Bronchial epithelial cell (primary cell): ENCODE data around the gene CYP4F11. TPM values are rescaled to one million over a fixed set of nuclear protein-coding genes. Genes with fewer than 3 reads are reported as not detected.
"Not testable (repeated sequence)": the region's sequence is repeated elsewhere in the genome, so short reads cannot be mapped to it uniquely, and the experiment has no call there.

Experiments
- DNase-seq: peaks from one replicate; pipeline ENCODE4 v3.0.0-alpha.2; 2010; ENCODE audit warnings: low read depth
- FAIRE-seq: peaks from 2 replicates; lab custom pipeline; 2011; peaks lifted over from hg19 to GRCh38; lab: Jason Lieb, UNC
- H3K27me3 ChIP-seq: 2 replicates; pipeline ENCODE4 v1.5.1; 2011; ENCODE audit warnings: low read length; ENCODE audit not compliant: control insufficient read depth, insufficient read depth
- H3K36me3 ChIP-seq: 2 replicates; pipeline ENCODE4 v1.5.1; 2011; ENCODE audit warnings: low read length; ENCODE audit not compliant: control insufficient read depth, insufficient read depth
- H3K4me3 ChIP-seq: 2 replicates; pipeline ENCODE4 v1.5.1; 2011; ENCODE audit warnings: mild to moderate bottlenecking, low read depth, low read length, control low read depth
- total RNA-seq: library from RNA; depleted of rRNA; stranded (reverse); fragments of >200 nt; gene quantifications from 2 replicates; pipeline ENCODE4 v1.2.1, GENCODE V29; 2014
- TF ChIP-seq, protein P1 (sequence below): IDR thresholded peaks from 2 replicates; pipeline ENCODE4 v1.5.1; 2011; ENCODE audit warnings: mild to moderate bottlenecking, moderate library complexity, low read length, control low read depth, inconsistent platforms; ENCODE audit not compliant: insufficient read depth, severe bottlenecking

Gene CYP4F11
- total RNA-seq, 1 donor from 2014 or later, result 0.79 TPM

DNA sequence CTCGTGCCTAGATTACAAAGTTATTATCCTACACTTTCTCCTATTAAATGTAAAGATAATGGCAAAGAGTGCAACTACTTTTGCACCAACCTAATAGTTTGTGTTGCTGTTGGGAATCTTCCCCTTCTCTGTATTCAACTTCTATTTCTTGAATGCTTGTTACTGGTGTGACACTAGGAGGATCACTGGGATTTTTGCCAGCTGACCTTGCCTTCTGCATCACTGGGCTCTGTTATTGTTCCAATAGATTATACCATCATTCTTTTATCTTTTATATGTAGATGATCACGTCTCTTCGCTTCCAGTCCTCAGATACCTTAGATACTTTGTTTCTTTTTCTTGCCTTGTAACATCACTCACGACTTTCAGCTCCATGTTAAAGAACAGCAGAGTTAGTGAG, 11.0 kb upstream of the CYP4F11 start:
- H3K27me3 ChIP-seq, result no peaks in the 10 kb centered on the region
- DNase-seq, result no peak
- TF ChIP-seq, protein P1, sequence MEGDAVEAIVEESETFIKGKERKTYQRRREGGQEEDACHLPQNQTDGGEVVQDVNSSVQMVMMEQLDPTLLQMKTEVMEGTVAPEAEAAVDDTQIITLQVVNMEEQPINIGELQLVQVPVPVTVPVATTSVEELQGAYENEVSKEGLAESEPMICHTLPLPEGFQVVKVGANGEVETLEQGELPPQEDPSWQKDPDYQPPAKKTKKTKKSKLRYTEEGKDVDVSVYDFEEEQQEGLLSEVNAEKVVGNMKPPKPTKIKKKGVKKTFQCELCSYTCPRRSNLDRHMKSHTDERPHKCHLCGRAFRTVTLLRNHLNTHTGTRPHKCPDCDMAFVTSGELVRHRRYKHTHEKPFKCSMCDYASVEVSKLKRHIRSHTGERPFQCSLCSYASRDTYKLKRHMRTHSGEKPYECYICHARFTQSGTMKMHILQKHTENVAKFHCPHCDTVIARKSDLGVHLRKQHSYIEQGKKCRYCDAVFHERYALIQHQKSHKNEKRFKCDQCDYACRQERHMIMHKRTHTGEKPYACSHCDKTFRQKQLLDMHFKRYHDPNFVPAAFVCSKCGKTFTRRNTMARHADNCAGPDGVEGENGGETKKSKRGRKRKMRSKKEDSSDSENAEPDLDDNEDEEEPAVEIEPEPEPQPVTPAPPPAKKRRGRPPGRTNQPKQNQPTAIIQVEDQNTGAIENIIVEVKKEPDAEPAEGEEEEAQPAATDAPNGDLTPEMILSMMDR, result no peak
- no peaks in the 10 kb centered on the region for H3K36me3 ChIP-seq
- FAIRE-seq, result no peak
- H3K4me3 ChIP-seq, result no peak overlapping the region

DNA sequence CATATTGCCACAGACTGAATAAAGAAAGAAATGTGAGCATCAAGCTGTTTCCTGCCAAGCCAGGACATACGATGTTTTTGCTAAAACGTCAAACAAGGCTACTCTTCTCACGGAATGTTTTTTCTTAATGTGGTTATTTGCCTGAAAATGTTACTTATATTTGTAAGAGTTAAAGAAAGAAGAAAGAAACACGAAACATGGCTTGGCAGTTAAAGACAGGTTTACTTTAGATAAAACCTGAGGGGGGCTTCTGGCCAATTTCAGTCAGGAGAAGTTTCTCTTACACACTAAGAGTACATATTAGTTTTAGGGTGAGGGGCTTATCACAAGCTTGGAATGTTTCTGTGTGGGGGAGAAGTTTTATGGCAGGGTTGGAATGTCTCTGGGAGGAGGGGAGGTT, 10.1 kb upstream of the CYP4F11 start:
- no peak for DNase-seq
- Histone ChIP-seq H3K27me3 (no peaks in the 10 kb centered on the region), H3K4me3 (no peak overlapping the region), H3K36me3 (no peaks in the 10 kb centered on the region)
- FAIRE-seq, result no peak
- TF ChIP-seq, protein P1, result no peak

DNA sequence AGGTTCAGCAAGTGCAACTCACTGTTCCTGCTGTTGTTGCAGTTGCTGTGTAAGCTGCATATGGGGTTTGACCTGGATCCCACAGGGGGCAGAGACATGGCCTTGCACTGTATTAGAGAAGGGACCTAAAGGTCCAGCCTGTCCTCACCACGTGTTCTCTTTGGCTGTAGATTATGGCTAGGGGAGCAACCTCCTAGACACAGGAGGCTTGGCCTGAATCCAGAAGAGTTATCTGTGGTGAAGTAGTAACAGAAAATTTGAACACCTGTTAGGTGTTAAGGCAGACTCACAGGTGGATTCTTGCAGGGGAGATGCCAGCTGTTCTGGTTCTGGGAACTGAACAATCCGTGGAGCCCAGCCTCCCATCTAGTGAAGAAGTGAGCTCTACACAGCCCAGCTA, 3.4 kb upstream of the CYP4F11 start:
- no peaks in the 10 kb centered on the region for H3K36me3 ChIP-seq
- DNase-seq (no peak), FAIRE-seq (no peak)
- H3K4me3 ChIP-seq, result no peak overlapping the region
- no peaks in the 10 kb centered on the region for H3K27me3 ChIP-seq
- TF ChIP-seq, protein P1, result no peak

DNA sequence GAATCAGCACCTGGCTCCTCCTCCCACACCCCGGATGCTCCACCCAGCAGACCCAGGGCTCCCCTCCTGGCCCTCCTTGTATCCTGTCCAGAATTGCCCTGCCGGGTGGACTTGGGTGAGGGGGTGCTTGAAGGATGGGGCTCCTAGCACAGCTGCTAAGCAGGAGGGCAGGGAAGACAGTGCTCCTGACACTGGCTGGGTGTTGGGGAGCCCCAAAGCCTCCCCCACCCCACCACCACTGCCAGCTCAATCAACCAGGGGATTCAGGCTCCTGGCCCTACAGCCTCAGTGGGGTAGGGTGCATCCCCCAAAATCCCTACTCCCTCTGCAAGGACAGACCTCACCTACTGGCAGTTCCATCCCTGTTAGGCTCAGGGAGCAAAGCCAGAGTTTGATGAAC, 2.6 kb upstream of the CYP4F11 start:
- Histone ChIP-seq H3K36me3 (no peaks in the 10 kb centered on the region), H3K27me3 (no peaks in the 10 kb centered on the region), H3K4me3 (no peak overlapping the region)
- DNase-seq (no peak), FAIRE-seq (no peak)
- TF ChIP-seq, protein P1, result no peak

DNA sequence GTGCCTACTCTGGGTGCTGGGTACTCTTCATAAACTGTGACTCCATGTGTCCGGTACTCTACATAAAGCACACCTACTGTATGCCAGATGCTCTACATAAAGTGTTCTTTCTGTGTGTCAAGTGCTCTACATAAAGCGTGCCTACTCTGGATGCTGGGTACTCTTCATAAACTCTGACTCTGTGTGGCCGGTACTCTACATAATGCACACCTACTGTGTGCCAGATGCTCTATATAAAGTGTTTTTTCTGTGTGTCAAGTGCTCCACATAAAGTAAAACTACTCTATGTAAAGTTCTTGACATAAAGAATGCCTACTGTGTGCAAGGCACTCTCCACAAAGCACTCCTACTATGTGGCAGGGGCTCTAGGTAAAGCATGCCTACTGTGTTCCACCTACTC, 1.8 kb upstream of the CYP4F11 start:
- H3K4me3 ChIP-seq, result no peak overlapping the region
- DNase-seq (no peak), FAIRE-seq (no peak)
- H3K36me3 ChIP-seq, result peaks cover under 1% of the 10 kb centered on the region
- TF ChIP-seq, protein P1, result no peak
- no peaks in the 10 kb centered on the region for H3K27me3 ChIP-seq

DNA sequence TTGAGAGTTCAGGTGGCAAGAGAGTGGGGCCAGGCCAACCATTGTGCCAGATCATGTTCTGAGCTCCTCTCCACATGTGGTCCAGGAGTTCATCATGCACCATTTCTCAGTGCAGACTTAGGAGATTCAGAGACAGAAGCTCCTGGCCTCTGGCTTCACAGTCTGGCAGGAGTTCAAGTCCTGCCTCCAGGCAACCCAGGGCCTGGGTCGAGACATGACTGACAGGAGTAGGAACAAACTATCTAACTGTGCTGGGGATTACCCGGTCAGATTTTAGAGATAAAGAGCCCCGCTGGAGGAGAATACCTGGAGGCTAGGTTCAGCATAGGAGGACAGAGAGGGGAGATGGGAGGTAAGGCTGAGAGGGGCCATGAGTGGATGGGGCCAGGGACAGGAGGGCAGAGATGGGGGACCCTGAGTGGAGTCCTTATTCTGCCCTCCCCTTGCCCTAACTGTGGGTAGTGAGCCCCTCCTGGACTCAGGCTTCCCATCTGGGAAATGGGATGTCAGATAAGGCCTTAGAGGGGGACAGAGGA, 906 bp upstream of the CYP4F11 start:
- no peak for DNase-seq
- no peak overlapping the region for H3K4me3 ChIP-seq
- no peaks in the 10 kb centered on the region for H3K27me3 ChIP-seq
- H3K36me3 ChIP-seq, result peaks cover 1% of the 10 kb centered on the region
- FAIRE-seq, result no peak
- TF ChIP-seq, protein P1, result no peak

DNA sequence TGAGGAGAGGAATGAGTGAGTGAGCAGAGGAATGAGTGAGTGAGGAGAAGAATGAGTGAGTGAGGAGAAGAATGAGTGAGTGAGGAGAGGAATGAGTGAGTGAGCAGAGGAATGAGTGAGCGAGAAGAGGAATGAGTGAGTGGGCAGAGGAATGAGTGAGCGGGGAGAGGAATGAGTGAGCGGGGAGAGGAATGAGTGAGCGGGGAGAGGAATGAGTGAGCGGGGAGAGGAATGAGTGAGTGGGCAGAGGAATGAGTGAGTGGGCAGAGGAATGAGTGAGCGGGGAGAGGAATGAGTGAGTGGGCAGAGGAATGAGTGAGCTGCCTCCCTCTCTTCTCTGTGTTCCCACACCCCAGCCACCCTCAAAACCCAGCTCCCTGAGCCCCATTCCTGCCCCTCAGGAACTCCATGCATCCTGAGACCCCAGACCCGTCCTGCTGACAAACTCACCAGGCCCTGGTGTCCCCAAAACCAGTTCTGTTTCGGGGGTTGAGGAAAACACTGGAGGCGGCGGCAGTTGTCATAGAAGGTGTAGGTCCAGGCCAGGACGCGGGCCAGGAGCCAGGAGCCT, 483 bp downstream of the CYP4F11 start:
- DNase-seq, H3K27me3 ChIP-seq, H3K36me3 ChIP-seq: not testable (repeated sequence)
- peak; percentile 96 for FAIRE-seq
- H3K4me3 ChIP-seq, result peak overlapping the region; percentile 17
